Ishikawa (cell line): ENCODE results near the gene MAPK9.

Experiments used
- CEBPB ChIP-seq: IDR thresholded peaks from 2 replicates; pipeline ENCODE4 v1.6.1; 2012
- CREB1 ChIP-seq: IDR thresholded peaks from 2 replicates; pipeline ENCODE4 v1.6.1; 2012; ENCODE audit warnings: low read depth
- EGR1 ChIP-seq: IDR thresholded peaks from 2 replicates; pipeline ENCODE4 v1.6.1; 2012
- EP300 ChIP-seq: IDR thresholded peaks from 2 replicates; pipeline ENCODE4 v1.6.1; 2012; ENCODE audit warnings: borderline replicate concordance
- FOXM1 ChIP-seq: IDR thresholded peaks from 2 replicates; pipeline ENCODE4 v1.6.1; 2012; ENCODE audit warnings: low read depth, borderline replicate concordance
- MAX ChIP-seq: IDR thresholded peaks from 2 replicates; pipeline ENCODE4 v1.6.1; 2012
- NFIC ChIP-seq: IDR thresholded peaks from 2 replicates; pipeline ENCODE4 v1.6.1; 2012
- RAD21 ChIP-seq: IDR thresholded peaks from 2 replicates; pipeline ENCODE4 v1.6.1; 2012; ENCODE audit warnings: low read depth
- REST ChIP-seq: IDR thresholded peaks from 2 replicates; pipeline ENCODE4 v1.6.1; 2012; ENCODE audit warnings: low read depth, mild to moderate bottlenecking
- TAF1 ChIP-seq: IDR thresholded peaks from 2 replicates; pipeline ENCODE4 v1.6.1; 2012; ENCODE audit warnings: low read depth, mild to moderate bottlenecking
- TCF12 ChIP-seq: IDR thresholded peaks from 2 replicates; pipeline ENCODE4 v1.6.1; 2012; ENCODE audit warnings: low read depth
- TEAD4 ChIP-seq: IDR thresholded peaks from 2 replicates; pipeline ENCODE4 v1.6.1; 2012
- YY1 ChIP-seq: IDR thresholded peaks from 2 replicates; pipeline ENCODE4 v1.6.1; 2012; ENCODE audit warnings: low read depth
- ZBTB7A ChIP-seq: IDR thresholded peaks from 2 replicates; pipeline ENCODE4 v1.6.1; 2012; ENCODE audit warnings: low read depth
- TF ChIP-seq, protein P1 (sequence below): IDR thresholded peaks from 2 replicates; pipeline ENCODE4 v1.6.1; 2012

The MAPK9 gene

DNA sequence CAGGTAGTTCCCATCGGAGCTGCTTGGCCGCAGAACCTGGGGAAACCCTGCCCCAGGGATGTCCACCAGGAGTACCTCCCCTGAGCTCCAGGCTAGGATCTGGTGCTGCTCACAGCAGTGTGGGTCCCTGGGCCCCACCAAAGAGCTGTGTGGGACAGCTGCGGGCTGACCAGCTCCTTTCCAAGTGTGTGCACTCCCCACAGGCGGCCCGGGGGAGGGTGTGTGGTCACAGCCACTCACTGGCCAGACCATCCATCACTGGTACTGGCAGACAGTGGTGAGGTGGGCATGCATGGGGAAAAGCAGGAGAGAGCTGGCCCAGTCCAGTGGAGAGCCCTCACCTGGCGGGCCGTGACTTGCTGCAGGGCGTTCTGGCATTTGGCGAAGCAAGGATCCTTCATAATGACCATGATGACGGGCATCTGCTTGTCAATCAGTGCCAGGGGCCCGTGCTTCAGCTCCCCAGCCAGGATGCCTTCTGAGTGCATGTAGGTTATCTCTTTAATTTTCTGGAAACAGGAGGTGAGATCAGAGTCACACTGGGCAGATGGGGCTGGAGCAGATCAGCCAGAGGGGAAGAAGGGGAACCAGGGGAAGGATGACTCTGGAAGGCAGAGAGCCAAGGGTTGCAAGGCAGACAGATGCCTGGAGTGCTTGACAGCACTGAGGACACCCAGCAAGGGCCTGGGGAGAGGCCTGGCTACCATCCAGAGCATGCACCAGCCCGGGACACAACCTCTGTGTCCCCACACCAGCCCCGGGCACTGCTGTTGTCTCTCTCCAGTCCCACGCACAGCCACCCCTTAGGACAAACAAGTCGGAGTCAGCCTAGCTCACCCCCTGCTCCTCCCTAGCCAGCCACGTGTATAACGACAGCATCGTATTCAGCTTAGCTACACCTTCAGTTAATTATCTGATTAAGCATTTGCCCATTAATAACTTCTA is 12.8 kb upstream of the MAPK9 start:
- TF ChIP-seq RAD21, result no peak
- TF ChIP-seq, protein P1, sequence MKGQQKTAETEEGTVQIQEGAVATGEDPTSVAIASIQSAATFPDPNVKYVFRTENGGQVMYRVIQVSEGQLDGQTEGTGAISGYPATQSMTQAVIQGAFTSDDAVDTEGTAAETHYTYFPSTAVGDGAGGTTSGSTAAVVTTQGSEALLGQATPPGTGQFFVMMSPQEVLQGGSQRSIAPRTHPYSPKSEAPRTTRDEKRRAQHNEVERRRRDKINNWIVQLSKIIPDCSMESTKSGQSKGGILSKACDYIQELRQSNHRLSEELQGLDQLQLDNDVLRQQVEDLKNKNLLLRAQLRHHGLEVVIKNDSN, result no peak
- TF ChIP-seq TAF1, result no peak
- TF ChIP-seq NFIC, result no peak
- no peak for TF ChIP-seq TCF12
- no peak for TF ChIP-seq CREB1
- no peak for TF ChIP-seq MAX
- TF ChIP-seq TEAD4, result no peak
- TF ChIP-seq YY1, result no peak

GRCh38 chr5:180304016-180304292 is 12.1 kb upstream of the MAPK9 start:
- TF ChIP-seq CREB1, result no peak
- no peak for TF ChIP-seq YY1

- TF ChIP-seq EP300 (no peak), EGR1 (no peak), TEAD4 (no peak), TAF1 (no peak), MAX (no peak), YY1 (no peak), FOXM1 (no peak), TCF12 (no peak), REST (no peak), NFIC (no peak), RAD21 (no peak), CREB1 (no peak), CEBPB (no peak), ZBTB7A (no peak)
- TF ChIP-seq, protein P1, result no peak
Measured at GRCh38 chr5:180303226-180304015, 11.5 kb upstream of the MAPK9 start.

GRCh38 chr5:180302256-180302655 is 10.4 kb upstream of the MAPK9 start:
- no peak for TF ChIP-seq EGR1
- no peak for TF ChIP-seq REST
- TF ChIP-seq TAF1, result no peak
- TF ChIP-seq, protein P1, result no peak
- no peak for TF ChIP-seq TEAD4
- TF ChIP-seq ZBTB7A, result no peak
- no peak for TF ChIP-seq CEBPB
- TF ChIP-seq TCF12, result no peak

DNA sequence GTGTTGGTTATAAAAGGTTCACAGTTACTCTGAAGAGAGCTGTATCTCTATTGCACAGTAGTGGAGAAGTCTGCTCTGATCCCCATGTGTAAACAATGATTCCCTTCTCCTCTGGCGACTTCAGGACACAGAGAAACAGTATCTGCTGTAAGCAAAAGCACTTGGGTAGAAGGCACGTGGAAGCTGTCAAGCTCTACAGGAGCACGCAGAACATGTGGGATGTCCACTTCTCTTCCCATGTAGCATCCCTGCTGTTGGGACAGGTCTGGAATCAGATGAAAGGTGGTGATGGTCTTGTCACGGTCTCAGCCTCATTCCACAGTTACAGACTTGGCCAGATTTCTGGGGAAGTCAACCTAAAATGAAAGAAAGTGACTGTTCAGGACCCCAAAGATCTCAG is 9.4 kb upstream of the MAPK9 start:
- no peak for TF ChIP-seq RAD21
- TF ChIP-seq ZBTB7A, result no peak
- TF ChIP-seq, protein P1, result no peak
- no peak for TF ChIP-seq REST
- no peak for TF ChIP-seq CEBPB
- no peak for TF ChIP-seq CREB1
- TF ChIP-seq NFIC, result no peak
- no peak for TF ChIP-seq TAF1
- no peak for TF ChIP-seq EP300
- TF ChIP-seq YY1, result no peak
- TF ChIP-seq TEAD4, result no peak
- TF ChIP-seq EGR1, result no peak
- TF ChIP-seq MAX, result no peak
- TF ChIP-seq FOXM1, result no peak
- no peak for TF ChIP-seq TCF12
